GM21526 (cell line): Measurements from ENCODE around the gene LMTK2.
"Not testable (repeated sequence)": the region's sequence is repeated elsewhere in the genome, so short reads cannot be mapped to it uniquely, and the experiment has no call there.

ENCODE experiments used
- ATAC-seq: cut with Tn5 transposase; IDR thresholded peaks from one replicate; pipeline ENCODE4 v1.9.1; 2021; ENCODE audit warnings: moderate library complexity; ENCODE audit not compliant: unreplicated experiment, low FRiP score

The LMTK2 gene

DNA sequence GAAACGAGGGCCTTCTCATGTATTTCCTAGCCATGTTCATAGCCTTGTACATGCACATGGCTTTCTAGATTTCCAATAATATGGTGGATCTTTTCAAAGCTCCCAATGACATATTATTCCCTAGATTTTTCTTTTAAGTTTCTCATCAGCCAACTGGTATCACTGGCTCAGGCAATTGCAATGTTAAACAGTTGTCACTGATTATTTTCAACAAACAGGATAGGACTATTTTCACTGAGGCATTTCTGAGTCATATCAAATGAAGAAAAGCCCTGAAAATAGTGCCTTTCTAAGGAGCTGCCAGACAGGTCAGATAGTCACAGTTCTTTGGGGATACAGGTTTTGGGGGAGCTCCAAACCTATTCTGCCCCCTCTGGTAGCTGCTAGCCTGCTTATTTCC is 4.5 kb upstream of the LMTK2 start:
- no peak for ATAC-seq

DNA sequence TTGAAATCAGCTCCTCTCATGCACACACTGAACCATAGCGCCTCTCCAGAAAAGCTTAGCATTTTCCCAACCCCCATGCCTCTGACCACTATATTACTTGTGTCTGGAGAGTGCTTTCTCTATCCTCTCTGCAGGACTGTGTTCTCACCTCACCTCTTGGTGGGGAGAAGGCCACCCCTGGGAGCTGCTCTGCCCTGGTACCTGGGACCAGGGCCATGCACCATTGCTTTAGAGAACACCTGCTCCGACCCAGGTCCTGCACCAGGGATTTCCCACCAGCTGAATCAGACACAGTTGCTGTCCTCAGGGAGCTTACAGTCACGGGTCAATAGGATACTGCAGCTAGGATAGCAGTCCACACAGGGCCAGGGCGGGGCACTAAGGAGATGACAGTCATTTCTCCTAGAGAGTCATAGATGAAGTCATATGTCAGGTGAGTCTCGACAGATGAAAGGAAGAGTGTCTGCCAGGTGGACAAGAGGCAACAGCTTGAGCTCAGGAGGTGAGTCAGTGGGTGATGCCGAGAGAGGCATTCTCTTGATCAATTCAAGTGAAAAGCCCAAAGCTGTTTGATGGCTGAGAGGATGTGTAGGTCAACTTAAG is 619 bp upstream of the LMTK2 start:
- no peak for ATAC-seq

DNA sequence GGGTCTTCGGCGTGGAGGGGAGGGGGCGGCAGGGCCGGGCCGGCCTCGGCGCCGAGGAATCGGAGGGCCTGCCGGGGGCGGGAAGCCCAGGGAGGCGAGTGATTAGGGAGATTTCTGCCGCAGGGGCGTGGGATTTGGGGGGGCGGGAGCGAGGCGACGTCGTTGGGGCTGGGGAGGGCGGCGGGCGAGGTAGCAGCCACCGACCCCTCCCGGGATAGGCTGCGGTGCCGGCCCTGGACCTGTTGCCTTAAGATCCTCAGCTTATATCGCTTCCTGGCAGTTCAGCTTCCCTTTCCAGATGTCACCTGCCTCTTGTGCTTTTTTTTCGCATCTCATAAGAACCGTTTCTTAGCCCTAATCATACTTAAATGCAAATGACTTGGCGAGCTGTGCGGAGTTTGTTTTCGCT is 655 bp downstream of the LMTK2 start:
- peak; percentile 13 for ATAC-seq

DNA sequence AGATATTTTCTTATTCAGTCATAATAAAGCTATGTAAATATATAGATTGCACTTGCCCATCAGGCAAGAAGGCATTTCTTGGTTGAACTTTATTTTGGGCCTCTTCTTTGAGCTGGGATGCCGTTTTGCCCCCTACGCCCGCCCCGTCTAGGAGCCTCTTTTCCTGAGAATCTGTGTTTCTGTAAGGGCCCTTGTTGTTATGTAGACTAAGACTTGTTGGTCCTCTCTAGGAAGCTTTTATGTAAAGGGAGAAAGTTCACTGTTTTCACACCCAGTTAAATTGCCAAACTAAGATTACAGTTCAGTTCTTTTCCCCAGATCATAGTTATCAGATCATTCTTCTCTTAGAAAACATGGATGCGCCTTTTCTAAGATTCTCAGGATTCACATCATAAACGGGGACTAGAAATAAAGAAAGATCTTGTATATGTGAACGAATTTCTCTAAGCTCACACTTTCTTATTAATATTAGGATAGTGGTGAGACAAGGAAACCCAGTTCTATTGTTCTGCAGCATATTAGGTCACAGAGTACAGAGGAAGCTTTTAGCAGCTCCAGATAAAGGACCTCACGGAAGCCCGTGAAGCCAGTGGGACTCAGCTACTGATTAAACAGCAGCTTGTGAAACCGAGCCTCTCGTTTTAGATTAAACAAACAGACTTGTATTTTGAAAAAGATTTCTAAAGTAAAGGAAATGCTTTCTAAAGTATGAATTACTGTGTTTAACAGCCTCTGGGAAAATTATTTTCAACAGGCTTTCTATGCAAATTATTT is 3.8 kb downstream of the LMTK2 start:
- ATAC-seq = no peak

DNA sequence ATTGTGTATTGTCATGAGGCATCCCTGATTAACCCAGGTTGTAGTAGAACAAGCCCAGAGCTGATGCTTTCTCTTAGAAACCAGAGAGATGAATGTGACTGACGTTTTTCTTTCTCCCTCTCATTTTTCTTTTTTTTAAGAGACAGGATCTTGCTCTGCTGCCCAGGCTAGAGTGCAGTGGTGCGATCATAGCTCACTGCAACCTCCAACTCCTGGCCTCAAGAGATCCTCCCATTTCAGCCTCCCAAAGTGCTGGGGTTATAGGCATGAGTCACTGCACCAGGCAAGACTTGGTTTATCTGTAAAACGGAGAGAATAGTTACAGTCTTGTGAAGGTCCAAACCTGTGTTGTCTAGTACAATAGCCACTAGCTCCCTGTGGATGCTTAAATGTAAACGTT is 5.4 kb downstream of the LMTK2 start:
- ATAC-seq = no peak

DNA sequence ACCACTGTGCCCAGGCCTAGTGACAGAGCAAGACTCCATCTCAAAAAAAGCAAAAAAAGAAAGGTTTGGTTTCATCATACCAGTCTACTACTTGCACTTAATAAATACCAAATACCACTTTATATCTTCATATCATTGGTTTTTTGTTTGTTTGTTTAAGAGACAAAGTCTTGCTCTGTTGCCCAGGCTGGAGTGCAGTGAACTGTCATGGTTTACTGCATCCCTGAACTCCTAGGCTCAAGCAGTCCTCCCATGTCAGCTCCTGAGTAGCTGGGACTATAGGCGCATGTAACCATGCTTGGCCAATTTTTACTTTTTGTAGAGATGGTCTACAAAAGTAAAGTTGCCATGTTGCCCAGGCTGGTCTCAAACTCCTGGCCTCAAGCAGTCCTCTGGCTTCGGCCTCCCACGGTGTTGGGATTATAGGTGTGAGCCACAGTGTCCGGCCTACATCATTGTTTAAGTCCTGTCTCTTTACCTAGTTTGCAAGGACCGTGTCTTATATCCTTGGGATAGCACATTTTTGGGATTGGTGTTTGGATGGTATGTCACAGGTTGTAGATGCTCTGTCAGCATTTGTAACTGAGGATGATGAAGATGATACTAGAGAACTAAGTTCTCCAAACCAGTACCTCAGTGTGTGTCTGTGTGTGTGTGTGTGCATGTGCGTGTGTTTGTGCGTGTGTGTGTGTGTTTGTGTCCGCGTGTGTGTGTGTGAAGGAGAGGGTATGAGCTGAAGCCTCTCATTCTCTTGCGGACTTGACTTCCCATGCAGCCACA is 9.3 kb downstream of the LMTK2 start:
- no peak for ATAC-seq

DNA sequence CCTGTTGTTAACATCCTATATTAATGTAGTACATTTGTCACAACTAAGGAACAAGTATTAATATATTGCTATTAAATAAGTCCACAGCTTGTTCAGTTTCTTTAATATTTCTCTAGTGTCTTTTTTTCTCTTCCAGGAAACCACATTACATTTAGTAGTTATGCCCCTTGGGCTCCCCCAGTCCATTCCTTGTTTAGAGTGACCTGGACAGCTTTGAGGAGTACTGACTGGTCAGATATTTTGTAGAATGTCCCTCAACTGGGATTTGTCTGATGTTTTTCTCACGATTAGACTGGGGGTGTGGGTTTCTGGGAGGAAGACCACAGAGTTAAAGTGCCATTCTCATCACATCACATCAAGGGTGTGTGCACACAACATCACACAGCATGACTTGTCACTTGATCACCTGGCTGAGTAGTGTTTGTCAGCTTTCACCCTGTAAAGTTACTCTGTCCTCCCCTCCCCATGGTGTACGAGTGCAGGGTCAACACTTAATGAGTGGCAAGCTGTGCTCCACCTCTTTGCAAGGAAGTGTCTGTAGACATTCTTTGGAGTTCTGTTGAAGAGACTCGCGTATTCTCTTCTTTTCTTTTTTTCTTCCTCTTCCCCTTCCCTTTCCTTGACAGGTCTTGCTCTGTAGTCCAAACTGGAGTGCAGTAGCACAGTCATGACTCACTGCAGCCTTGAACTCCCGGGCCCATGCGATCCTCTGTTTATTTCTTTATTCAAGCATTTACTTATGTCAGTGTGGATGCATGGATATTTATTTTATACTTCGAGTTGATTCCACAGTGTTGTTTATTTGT is 10.2 kb downstream of the LMTK2 start:
- no peak for ATAC-seq

DNA sequence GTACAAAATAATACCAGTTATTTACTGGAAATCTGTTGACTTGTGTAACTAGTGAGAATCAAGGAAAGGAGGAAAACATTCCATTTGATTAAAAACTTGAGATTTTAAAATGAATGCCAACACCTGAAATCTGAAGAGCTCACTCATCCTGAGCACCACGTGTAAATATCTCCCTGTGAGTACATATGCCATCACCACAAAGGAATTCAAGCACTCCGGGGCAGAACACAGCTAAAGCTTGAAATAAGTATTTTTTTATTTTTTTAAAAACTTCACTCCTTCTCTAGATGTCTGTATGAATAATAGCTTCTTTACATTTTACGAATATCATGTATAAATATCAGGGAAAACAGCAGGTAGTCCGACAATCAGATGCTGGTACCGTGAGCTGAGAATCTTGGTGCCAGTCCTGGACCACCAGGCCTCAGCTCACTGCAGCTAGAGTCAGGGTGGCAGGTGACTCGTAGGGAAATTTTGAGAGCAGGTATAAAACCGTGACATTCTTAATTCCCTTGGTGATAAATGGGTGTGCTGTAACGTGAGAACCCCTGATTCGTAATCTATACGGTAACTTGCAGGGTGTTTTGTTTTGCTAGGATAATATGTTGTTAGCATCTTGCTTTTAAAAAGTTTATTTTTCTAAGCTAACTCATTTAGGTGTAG is 12.7 kb downstream of the LMTK2 start:
- no peak for ATAC-seq

DNA sequence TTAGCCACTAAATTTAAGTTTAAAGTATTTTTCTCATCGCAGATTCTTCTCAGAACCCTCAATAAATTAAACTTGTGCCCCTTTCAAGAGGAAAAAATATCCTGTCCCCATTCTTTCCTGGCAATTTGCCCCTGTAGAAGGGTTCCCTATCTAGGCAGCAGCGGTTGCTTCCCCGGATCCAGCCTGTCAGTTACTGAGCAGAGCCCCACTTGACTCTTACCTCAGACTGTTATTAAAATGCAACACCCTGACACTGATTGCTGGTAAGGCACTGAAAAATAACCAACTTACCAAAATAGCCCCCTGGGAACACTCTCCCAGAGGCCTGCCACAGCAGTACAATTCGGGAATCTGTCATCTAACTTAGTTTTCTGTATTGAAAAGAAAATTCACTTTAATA is 13.9 kb downstream of the LMTK2 start:
- no peak for ATAC-seq

DNA sequence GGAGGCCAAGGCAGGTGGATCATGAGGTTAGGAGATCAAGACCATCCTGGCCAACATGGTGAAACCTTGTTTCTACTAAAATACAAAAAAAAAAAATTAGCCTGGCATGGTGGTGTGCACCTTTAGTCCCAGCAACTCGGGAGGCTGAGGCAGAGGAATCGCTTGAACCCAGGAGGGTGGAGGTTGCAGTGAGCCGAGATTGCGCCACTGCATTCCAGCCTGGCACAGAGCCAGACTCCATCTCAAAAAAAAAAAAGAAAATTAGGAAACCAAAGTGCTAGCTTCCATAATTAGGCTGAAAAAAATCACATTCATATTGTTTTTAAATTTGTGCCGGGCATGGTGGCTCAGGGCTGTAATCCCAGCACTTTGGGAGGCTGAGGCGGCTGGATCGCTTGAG is 14.7 kb downstream of the LMTK2 start:
- ATAC-seq = not testable (repeated sequence)

DNA sequence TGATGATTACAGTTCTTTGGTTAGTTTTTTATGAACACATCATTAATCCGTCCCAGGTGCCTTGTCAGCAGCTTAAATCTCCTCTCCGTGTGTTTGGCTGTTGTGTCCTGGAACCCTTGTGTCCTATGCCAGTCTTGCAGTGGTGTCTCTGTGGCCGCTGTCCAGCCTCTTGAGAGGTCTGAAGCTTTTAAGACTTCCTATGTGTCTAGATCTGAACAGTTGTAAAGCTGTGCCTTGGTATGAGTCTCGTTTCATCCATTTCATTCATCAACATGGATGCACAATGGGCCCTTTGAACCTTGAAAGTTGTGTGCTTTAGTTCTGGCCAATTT is 16.7 kb downstream of the LMTK2 start:
- ATAC-seq = no peak

DNA sequence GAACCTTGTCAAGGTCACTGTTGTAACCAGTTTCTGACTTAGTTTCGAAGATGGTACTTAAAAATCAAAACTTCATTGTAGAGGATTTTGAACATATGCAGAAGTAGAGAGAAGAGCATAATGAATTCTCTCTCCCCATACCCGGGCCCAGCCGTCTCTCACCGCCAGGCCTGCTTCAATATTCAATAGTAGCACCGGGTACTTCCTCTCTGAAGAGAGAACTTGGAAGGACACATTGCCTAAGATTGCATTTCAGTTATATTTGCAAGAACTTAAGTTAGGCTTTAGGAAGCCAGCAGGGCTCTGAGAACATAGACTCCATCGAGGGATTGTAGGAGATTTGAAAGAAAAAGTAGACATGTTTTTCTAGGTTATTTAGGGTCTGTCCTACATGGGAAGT is 19.1 kb downstream of the LMTK2 start:
- no peak for ATAC-seq

DNA sequence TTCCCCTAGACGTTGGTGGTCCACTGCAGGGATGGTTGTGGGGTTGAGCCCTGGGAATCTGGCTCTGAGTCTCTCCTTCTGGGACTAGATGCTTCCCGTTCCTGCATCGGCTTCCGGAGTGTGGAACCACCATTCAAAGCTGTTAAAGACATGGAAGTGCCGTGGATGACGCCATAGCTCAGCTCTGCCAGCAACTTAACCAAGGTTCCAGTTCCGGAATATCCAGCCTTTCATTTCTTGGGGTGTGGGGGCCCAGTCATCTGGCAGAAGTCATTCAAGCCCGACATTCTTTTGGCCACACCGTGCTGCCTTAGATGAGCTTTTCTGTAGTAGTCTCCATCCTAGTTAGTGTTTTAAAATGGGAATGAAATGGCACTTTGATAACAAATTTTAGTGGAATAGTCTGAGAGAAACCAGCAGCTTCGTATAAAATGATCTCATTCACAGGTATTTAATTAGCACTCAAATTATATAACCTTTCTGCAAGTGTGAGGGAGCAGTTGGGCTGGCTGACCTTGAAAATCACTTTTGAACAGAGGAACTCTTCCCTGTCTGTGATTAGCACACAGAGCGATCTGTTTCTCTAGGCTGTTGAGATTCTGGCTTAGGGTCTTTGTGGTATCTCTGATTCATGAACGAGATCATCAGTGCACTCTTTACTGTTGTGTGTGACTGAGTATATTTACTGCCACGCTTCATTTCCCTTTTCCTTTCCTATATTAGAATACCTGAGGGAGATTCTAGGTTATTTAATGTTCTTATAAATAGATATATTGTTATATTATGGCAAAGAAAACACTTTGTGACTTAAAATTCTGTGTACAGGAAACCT is 19.9 kb downstream of the LMTK2 start:
- ATAC-seq = no peak

DNA sequence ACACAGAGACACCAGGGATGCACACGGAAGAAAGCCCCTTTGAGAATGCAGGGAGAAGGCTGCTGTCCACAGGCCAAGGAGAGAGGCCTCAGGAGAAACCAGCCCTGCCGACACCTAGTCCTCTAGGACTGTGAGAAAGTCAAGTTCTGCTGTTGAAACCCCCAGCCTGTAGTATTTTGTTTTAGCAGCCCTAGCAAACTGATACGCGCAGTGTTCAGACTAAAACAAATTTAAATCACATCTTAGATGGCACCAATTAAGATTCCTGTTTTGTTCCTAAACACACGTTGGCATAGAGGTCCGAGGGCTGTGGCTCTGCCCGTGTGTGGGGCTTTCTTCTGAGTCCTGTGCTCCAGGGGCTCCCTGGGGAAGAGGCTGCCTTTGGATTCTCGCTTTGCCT is 21.7 kb downstream of the LMTK2 start:
- ATAC-seq = no peak

DNA sequence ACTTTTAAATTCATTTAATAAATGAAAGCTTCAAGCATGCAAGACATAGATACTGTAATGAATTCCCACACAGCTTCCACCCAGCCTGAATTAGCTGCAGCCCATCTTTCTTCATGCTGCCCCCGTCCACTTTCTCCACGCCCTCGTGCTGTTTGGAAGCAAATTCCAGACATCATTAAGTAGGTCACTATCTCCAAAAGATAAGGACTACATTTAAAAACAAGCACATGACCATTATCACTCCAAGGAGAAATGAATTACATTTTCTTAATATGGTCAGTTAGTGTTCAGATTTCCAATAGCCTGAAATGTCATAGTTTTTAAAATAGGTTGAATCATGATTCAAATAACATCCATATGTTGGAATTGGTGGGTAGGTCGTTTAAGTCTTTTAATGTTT is 24.3 kb downstream of the LMTK2 start:
- ATAC-seq = no peak

DNA sequence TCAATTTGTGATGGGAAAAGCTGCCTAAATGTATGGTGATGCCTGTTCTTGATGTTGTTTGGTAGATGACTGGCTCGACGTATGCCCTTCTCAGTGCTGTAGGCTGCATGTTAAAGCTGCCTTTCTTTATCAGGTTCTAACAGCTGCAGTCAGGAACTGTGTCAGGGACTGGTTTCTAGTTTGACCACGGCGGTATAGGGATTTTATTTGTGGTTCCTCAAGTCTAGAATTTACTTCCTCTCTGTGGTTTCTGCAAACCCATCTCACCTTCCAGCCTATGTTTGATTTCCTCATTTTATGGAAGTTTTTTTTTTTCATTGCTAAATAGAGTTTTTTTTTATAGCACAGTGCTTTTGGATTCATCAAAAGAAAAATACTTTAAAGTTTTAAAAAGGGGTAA is 26.5 kb downstream of the LMTK2 start:
- ATAC-seq = peak; percentile 79

DNA sequence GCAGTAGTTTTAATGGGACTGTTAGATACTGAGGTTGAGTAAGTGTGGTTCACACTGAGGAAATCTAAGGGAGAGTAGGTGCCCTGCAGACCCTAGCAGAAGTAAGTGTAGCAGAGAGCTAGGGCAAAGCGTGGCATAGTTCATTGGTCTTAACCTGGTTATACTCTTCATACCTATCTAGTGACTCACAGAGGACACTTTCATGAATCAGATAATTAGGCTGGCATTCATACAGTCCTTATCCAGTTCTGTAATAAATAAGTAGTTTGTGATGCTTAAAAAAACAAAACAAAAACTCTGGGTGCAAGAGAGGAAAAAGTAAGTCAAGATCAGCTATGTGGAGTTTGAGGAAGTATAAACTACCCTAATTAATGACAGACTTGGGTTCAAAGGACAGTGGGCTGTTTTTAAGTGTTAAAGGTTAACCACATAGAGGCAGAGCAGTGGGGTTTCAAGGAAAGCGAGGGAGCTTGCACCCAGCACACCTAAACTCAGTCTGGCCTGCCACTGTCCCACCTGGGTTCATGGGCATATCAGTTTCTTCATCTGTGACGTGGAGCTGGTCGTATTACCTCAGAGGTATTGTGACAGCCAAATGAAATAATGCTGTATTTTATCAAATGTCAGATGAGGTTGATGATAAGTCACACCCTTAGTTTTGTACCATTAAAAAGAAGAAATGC is 27.1 kb downstream of the LMTK2 start:
- ATAC-seq = no peak

DNA sequence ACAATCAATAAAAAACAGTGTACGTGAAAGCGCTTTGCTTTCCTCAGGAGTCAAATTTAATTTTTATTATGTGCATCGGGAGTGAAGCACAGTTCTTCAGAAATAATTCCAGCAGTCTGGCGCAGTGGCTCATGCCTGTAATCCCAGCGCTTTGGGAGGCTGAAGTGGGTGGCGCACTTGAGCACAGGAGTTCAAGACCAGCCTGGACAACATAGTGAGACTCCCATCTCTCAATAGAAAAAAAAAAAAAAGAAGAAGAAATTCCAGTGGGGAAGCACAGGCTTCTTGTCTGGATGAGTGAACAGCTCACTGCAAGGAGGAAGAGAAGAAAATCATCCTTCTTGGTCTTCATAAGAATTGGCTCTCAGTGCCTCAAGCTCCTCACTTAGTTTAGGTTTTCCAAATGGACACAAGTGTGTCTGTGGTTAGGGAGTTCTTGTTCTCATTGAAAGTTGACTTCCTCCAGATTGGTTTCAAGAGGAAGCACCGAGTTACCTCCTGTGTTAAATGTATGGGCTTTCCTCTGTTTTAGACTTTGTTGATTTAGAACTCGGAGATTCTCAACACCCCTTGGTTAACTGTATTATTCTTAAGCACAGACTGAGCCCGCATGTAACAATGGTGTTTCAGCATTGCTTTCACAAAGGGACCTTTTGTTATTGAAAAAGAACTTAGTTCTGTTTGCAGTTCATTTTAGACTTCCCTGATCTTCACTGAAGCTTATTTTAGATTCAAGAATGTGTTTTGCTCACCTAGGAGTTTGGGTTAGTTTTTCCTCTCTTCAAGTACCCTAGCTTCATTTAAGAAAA is 28.0 kb downstream of the LMTK2 start:
- no peak for ATAC-seq
